Ovary (tissue), 9 donors: Measurements from ENCODE around the gene CENPH. TPM values are rescaled to one million over a fixed set of nuclear protein-coding genes. Genes with fewer than 3 reads are reported as not detected.
"Not testable (repeated sequence)": the region's sequence is repeated elsewhere in the genome, so short reads cannot be mapped to it uniquely, and the experiment has no call there.

Source experiments
- DNase-seq, 5 donors: peaks; one replicate each; pipeline ENCODE4 v3.0.0-alpha.2; 2019 to 2020
- H3K27ac ChIP-seq, 2 donors: fragments of 200-600 bp; one replicate each; pipeline versions ENCODE4 v1.5.1 to v1.8.0; 2019 to 2022
- H3K27me3 ChIP-seq: fragments of 200-600 bp; one replicate; pipeline ENCODE4 v1.8.0; 2022
- H3K36me3 ChIP-seq: fragments of 200-600 bp; sonication (generic); one replicate; pipeline ENCODE4 v1.5.1; 2019
- H3K4me1 ChIP-seq: one replicate; pipeline ENCODE4 v1.8.1; 2013; ENCODE audit warnings: mild to moderate bottlenecking, moderate library complexity; ENCODE audit not compliant: insufficient read depth
- H3K4me3 ChIP-seq: fragments of 200-600 bp; sonication (generic); one replicate; pipeline ENCODE4 v1.5.1; 2017
- H3K9me3 ChIP-seq, 2 donors: fragments of 200-600 bp in 1 of 2; sonication (generic) in 1 of 2; one replicate each; pipeline versions ENCODE4 v1.5.1 to v1.8.1; 2013 to 2019; ENCODE audit warnings: mild to moderate bottlenecking in 1 of 2, moderate library complexity in 1 of 2
- CTCF ChIP-seq, 3 donors: fragments of 450-650 bp in 2 of 3; fragments of 200-600 bp in 1 of 3; IDR thresholded peaks; one replicate each; pipeline versions ENCODE4 v1.5.1 to v1.8.0; 2016 to 2022; ENCODE audit warnings: antibody characterized with exemption in 3 of 3, mild to moderate bottlenecking in 1 of 3
- EP300 ChIP-seq: sonication (generic); formaldehyde crosslinking; IDR thresholded peaks from one replicate; pipeline ENCODE4 v1.6.1; 2017; ENCODE audit warnings: antibody characterized with exemption
- POLR2A ChIP-seq: fragments of 450-650 bp; IDR thresholded peaks from one replicate; pipeline ENCODE4 v1.6.1; 2017; ENCODE audit warnings: antibody characterized with exemption, mild to moderate bottlenecking, moderate library complexity
- WGBS, 3 donors: extraction: QIAGEN DNeasy Blood & Tissue Kit in 1 of 3; methylation state at CpG; one replicate each; pipeline versions ENCODE4 v1.1.5 to v1.1.7; 2013 to 2017; 5-methylcytosine and 5-hydroxymethylcytosine counted together
- intact Hi-C, 4 donors: fragments of 100-400 bp; cut with DNase I; formaldehyde crosslinking; loops; one replicate each; pipeline versions ENCODE4 v1.11.0 to v1.15.1; 2022 to 2023
- polyA plus RNA-seq, 2 donors: library from polyadenylated mRNA; stranded (reverse); fragments of 200-250 nt in 1 of 2; fragments of 350-450 nt in 1 of 2; fragmentation: Illumina TruSeq in 1 of 2; extraction: RNeasy Lipid Tissue Mini Kit (QIAGEN cat#74804) in 1 of 2; gene quantifications; one replicate each; pipeline ENCODE4 v1.2.3, GENCODE V29; 2013 to 2014
- total RNA-seq, 7 donors: library from RNA; depleted of rRNA in 2 of 7; stranded (reverse); fragments of >200 nt in 2 of 7; fragmentation: NEBNext Ultra II Directional in 3 of 7; extraction: Animal tissue kit (Norgen Biotek cat#: 25700) in 3 of 7; gene quantifications; one replicate each; pipeline versions ENCODE4 v1.1.0 to v1.2.4, GENCODE V29; 2016 to 2023
- donor health status: DM: no; HTN: no; CAD: no; lungs with moderate emphysema.
- donor health status: DM: no; HTN: no; CAD: no.
- donor health status: Bipolar disorder and iron deficiency.
- donor health status: DM: yes; HTN: yes; CAD: no.
- donor health status: DM: no; HTN: no; CAD: no.
- donor health status: DM: yes; HTN: yes; CAD: no.

The CENPH gene
- total and polyA plus RNA-seq, 9 donors = 2.3 to 9.6 (median 4.3) TPM

DNA sequence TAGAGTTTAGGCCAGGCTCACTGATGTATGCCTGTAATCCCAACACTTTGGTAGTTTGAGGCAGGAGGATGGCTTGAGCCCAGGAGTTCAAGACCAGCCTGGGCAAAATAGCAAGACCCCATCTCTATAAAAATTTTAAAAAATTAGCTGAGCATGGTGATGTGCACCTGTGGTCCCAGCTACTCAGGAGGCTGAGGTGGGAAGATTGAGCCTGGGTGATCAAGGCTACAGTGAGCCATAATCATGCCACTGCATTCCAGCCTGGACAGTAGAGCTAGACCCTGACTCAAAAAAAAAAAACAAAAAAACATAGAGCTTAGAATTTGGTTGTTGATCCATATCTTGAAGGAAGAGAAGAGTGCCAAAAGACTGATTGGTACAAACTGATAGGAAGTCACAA lies 30.6 kb downstream of the CENPH start:
- Histone ChIP-seq H3K36me3 (no peaks in the 10 kb centered on the region), H3K27ac (no peak overlapping the region), H3K27me3 (no peaks in the 10 kb centered on the region), H3K9me3 (no peaks in the 10 kb centered on the region), H3K4me1 (peaks cover 1% of the 10 kb centered on the region), H3K4me3 (no peak overlapping the region)
- intact Hi-C loops = no loop called here
- no peak for DNase-seq
- TF ChIP-seq POLR2A = no peak
- TF ChIP-seq EP300 = no peak
- TF ChIP-seq CTCF (IDR thresholded peaks at IDR 0.05) = no peak

- H3K4me3 ChIP-seq, DNase-seq, H3K9me3 ChIP-seq, intact Hi-C loops, H3K36me3 ChIP-seq, H3K4me1 ChIP-seq, H3K27ac ChIP-seq, H3K27me3 ChIP-seq: not testable (repeated sequence)
- 95 to 97% (median 96%) methylated on average over 18 of the region's 18 CpGs for WGBS, 3 donors
Observed at GRCh38 chr5:69220371-69220770, 31.0 kb downstream of the CENPH start.

DNA sequence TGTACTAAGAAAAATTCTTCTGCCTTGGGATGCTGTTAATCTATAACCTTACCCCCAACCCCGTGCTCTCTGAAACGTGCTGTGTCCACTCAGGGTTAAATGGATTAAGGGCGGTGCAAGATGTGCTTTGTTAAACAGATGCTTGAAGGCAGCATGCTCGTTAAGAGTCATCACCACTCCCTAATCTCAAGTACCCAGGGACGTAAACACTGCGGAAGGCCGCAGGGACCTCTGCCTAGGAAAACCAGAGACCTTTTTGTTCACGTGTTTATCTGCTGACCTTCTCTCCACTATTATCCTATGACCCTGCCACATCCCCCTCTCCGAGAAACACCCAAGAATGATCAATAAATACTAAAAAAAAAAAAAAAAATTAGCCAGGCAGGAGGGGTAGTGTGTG lies 31.4 kb downstream of the CENPH start:
- H3K9me3 ChIP-seq, H3K27ac ChIP-seq, H3K4me1 ChIP-seq, DNase-seq, H3K4me3 ChIP-seq, H3K27me3 ChIP-seq, H3K36me3 ChIP-seq, intact Hi-C loops: not testable (repeated sequence)
- WGBS, 3 donors = 85 to 89% (median 86%) methylated on average over 9 of the region's 9 CpGs

DNA sequence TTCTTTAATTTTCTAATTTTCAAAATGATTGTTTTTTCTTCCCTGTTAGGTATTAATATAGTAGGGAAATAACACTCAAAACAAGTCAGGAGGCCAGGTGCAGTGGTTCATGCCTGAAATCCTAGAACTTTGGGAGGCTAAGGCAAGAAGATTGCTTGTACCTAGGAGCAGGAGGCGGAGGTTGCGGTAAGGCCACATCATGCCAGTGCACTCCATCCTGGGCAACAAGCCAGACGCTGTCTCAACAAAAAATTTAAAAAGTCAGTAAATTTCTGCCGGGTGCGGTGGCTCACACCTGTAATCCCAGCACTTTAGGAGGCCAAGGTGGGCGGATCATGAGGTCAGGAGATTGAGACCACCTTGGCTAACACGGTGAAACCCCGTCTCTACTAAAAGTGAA lies 35.1 kb downstream of the CENPH start:
- no peak overlapping the region for H3K27ac ChIP-seq
- no peak overlapping the region for H3K4me3 ChIP-seq
- 92 to 93% (median 92%) methylated on average over 8 of the region's 8 CpGs for WGBS, 3 donors
- no peaks in the 10 kb centered on the region for H3K36me3 ChIP-seq
- H3K27me3 ChIP-seq = no peaks in the 10 kb centered on the region
- DNase-seq = no peak
- TF ChIP-seq CTCF (IDR thresholded peaks at IDR 0.05) (no peak), EP300 (no peak), POLR2A (no peak)
- peaks cover 1% of the 10 kb centered on the region for H3K4me1 ChIP-seq
- no peaks in the 10 kb centered on the region for H3K9me3 ChIP-seq
- intact Hi-C loops = no loop called here

DNA sequence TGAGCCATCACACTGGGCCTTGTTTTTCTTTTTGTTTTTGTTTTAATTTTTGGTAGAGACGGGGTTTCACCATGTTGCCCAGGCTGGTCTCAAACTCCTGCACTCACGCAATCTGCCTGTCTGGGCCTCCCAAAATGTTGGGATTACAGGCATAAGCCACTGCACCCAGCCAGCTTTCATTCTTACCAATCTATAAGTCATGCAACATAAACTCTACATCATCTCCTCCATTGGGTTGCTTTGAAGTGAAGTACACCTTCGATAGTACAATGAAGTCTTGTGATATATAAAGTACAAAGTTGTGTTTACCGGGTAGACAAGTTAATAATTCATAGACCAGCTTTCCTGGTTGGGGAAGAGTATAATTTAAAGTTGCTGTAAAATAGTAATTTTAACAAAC lies 36.5 kb downstream of the CENPH start:
- Histone ChIP-seq H3K4me3 (no peak overlapping the region), H3K27me3 (no peaks in the 10 kb centered on the region), H3K27ac (no peak overlapping the region), H3K9me3 (no peaks in the 10 kb centered on the region), H3K36me3 (no peaks in the 10 kb centered on the region), H3K4me1 (peaks cover 1% of the 10 kb centered on the region)
- no peak for DNase-seq
- TF ChIP-seq EP300 = no peak
- TF ChIP-seq POLR2A = no peak
- WGBS, 3 donors = 90 to 93% (median 91%) methylated on average over 4 of the region's 4 CpGs
- intact Hi-C loops = no loop called here

GRCh38 chr5:69230181-69230580 lies 40.8 kb downstream of the CENPH start:
- no peak for TF ChIP-seq CTCF (IDR thresholded peaks at IDR 0.05)
- TF ChIP-seq POLR2A = no peak
- no peak for TF ChIP-seq EP300
- no peaks in the 10 kb centered on the region for H3K36me3 ChIP-seq
- H3K9me3 ChIP-seq = no peaks in the 10 kb centered on the region
- no peak for DNase-seq
- no peak overlapping the region for H3K4me3 ChIP-seq
- no peaks in the 10 kb centered on the region for H3K27me3 ChIP-seq
- intact Hi-C loops = no loop called here
- H3K4me1 ChIP-seq = no peaks in the 10 kb centered on the region
- no peak overlapping the region for H3K27ac ChIP-seq
- WGBS, 3 donors = 80 to 90% (median 88%) methylated on average over 2 of the region's 2 CpGs
